Measurements from ENCODE around the gene PRKD1.
"Not testable (repeated sequence)": the region's sequence is repeated elsewhere in the genome, so short reads cannot be mapped to it uniquely, and the experiment has no call there.

Gene PRKD1

GRCh38 chr14:29839691-29840090 is 88.0 kb downstream of the PRKD1 start:
- not testable (repeated sequence) for H3K4me3 ChIP-seq (ENCODE audit: low read length in 2 of 2); H3K36me3 ChIP-seq (ENCODE audit: control insufficient read depth in 2 of 2, insufficient read depth in 2 of 2, low read length in 2 of 2); H3K9me3 ChIP-seq (ENCODE audit: control insufficient read depth in 2 of 2, low read length in 2 of 2); H3K4me1 ChIP-seq (ENCODE audit: control insufficient read depth, insufficient read depth, low read length); H3K27ac ChIP-seq (ENCODE audit: low read length); H3K9ac ChIP-seq (ENCODE audit: low read length in 2 of 2); H3K27me3 ChIP-seq (ENCODE audit: control insufficient read depth in 1 of 2, insufficient read depth in 2 of 2, low read length in 2 of 2)

DNA sequence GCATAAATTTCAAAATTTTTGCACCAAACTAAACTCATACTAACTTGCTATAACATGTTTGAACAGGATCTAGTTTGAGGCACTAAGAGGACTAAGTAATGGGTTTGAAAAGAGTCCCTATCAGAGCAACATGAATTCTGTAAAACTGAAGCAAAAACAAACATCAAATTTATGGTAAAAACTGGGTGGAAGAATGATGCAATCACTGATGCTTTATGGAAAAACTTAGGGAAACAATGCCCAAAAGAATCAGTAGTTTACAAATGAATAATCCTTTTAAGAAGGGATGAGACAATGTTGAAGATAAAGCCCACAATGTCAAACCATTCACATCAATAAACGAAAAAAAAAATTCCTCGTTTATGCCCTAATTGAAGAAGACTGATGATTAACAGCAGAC is 88.9 kb downstream of the PRKD1 start:
- Histone ChIP-seq H3K4me3 (ENCODE audit: low read length in 2 of 2) (no peak overlapping the region), H3K4me1 (ENCODE audit: control insufficient read depth, insufficient read depth, low read length) (no peaks in the 10 kb centered on the region), H3K9ac (ENCODE audit: low read length in 2 of 2) (no peak overlapping the region), H3K27ac (ENCODE audit: low read length) (no peak overlapping the region), H3K27me3 (ENCODE audit: control insufficient read depth in 1 of 2, insufficient read depth in 2 of 2, low read length in 2 of 2) (no peaks in the 10 kb centered on the region), H3K9me3 (ENCODE audit: control insufficient read depth in 2 of 2, low read length in 2 of 2) (peaks cover 0 to 10% of the 10 kb centered on the region in 2 donors), H3K36me3 (ENCODE audit: control insufficient read depth in 2 of 2, insufficient read depth in 2 of 2, low read length in 2 of 2) (no peaks in the 10 kb centered on the region)

DNA sequence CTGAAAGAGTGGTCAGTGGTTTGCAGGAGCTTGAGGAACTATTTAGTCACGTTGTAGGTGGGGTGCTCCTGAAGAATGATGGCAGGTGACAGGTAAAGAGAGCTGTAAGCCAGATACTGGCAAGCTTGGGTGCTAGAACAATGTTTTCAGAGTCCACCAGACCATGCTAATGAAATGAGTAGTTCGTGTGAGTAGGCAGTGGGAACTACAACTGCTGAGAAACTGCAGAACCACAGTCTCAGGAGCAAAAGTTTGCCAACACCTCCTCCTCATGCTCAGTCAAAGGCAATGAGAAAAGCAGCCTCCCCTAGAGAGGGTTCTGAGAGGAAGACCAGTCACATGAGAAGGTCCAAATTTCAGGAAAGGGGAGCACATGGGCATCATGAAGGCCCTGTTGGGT is 91.3 kb downstream of the PRKD1 start:
- no peaks in the 10 kb centered on the region for H3K4me1 ChIP-seq (ENCODE audit: control insufficient read depth, insufficient read depth, low read length)
- H3K36me3 ChIP-seq (ENCODE audit: control insufficient read depth in 2 of 2, insufficient read depth in 2 of 2, low read length in 2 of 2): no peaks in the 10 kb centered on the region
- peaks cover 0 to 10% of the 10 kb centered on the region in 2 donors for H3K9me3 ChIP-seq (ENCODE audit: control insufficient read depth in 2 of 2, low read length in 2 of 2)
- no peak overlapping the region for H3K4me3 ChIP-seq (ENCODE audit: low read length in 2 of 2)
- H3K27me3 ChIP-seq (ENCODE audit: control insufficient read depth in 1 of 2, insufficient read depth in 2 of 2, low read length in 2 of 2): no peaks in the 10 kb centered on the region
- no peak overlapping the region for H3K9ac ChIP-seq (ENCODE audit: low read length in 2 of 2)
- no peak overlapping the region for H3K27ac ChIP-seq (ENCODE audit: low read length)

DNA sequence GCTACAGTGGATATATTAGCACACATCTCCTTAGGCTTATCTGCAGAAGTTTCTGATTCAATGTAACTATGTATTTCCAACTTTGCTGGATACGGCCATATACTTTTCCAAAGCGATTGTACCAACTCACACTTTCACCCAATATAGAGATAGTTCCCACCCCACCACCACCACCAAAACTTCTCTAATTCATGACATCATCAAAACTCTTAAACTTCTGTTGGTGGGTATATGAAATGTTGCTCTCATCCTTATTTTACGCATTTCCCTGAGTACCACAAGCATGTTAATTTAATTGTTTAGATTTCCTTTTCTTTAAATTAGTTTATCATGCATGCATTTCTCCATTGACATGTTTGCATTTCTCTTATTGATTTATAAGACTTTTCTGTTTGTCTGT is 95.6 kb downstream of the PRKD1 start:
- H3K27me3 ChIP-seq (ENCODE audit: control insufficient read depth in 1 of 2, insufficient read depth in 2 of 2, low read length in 2 of 2): no peaks in the 10 kb centered on the region
- H3K9ac ChIP-seq (ENCODE audit: low read length in 2 of 2): no peak overlapping the region
- no peaks in the 10 kb centered on the region for H3K36me3 ChIP-seq (ENCODE audit: control insufficient read depth in 2 of 2, insufficient read depth in 2 of 2, low read length in 2 of 2)
- no peak overlapping the region for H3K4me3 ChIP-seq (ENCODE audit: low read length in 2 of 2)
- H3K4me1 ChIP-seq (ENCODE audit: control insufficient read depth, insufficient read depth, low read length): no peaks in the 10 kb centered on the region
- no peak overlapping the region for H3K27ac ChIP-seq (ENCODE audit: low read length)
- no peaks in the 10 kb centered on the region for H3K9me3 ChIP-seq (ENCODE audit: control insufficient read depth in 2 of 2, low read length in 2 of 2)

DNA sequence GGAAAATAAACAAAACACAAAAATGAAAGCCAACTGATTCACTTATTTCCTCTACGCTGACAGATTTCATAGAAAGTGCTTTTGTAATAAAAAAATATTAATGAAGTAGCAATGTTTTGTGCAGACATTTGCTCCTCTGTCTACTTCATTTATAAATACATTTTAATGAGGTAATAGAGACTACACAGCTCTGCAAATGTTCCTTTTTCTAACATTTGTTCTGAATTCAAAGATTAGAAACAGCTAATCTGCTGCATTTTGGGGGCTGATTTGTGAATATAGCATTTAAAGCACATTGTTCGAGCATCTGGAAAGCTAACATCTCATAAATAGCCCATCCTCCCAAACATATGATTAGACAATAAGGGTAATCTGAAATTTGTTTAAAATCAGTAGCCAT is 97.8 kb downstream of the PRKD1 start:
- Histone ChIP-seq H3K9ac (ENCODE audit: low read length in 2 of 2) (no peak overlapping the region), H3K27ac (ENCODE audit: low read length) (no peak overlapping the region), H3K27me3 (ENCODE audit: control insufficient read depth in 1 of 2, insufficient read depth in 2 of 2, low read length in 2 of 2) (no peaks in the 10 kb centered on the region), H3K9me3 (ENCODE audit: control insufficient read depth in 2 of 2, low read length in 2 of 2) (no peaks in the 10 kb centered on the region), H3K36me3 (ENCODE audit: control insufficient read depth in 2 of 2, insufficient read depth in 2 of 2, low read length in 2 of 2) (no peaks in the 10 kb centered on the region), H3K4me1 (ENCODE audit: control insufficient read depth, insufficient read depth, low read length) (no peaks in the 10 kb centered on the region), H3K4me3 (ENCODE audit: low read length in 2 of 2) (no peak overlapping the region)

DNA sequence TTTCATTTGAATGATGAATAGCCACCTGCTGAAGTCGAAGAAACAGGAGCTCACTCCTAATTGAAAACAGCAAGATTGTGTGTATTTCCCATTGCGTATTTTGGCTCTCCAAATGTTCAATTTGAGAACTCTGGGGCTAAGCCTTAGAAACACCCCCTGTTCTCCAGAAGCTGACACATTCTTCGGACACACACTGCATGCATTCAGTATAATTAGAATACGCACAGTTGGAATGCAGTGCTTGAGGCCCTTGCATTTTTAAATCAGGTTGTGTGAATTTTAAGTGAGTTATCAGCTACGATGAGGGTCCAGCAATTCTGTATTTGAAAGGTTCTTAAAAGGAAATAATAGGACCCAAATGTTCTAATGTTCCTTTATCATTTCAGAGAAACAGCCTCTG is 103.8 kb downstream of the PRKD1 start:
- Histone ChIP-seq H3K27me3 (ENCODE audit: control insufficient read depth in 1 of 2, insufficient read depth in 2 of 2, low read length in 2 of 2) (no peaks in the 10 kb centered on the region), H3K4me3 (ENCODE audit: low read length in 2 of 2) (no peak overlapping the region), H3K9me3 (ENCODE audit: control insufficient read depth in 2 of 2, low read length in 2 of 2) (no peaks in the 10 kb centered on the region), H3K4me1 (ENCODE audit: control insufficient read depth, insufficient read depth, low read length) (no peaks in the 10 kb centered on the region), H3K9ac (ENCODE audit: low read length in 2 of 2) (no peak overlapping the region), H3K27ac (ENCODE audit: low read length) (no peak overlapping the region), H3K36me3 (ENCODE audit: control insufficient read depth in 2 of 2, insufficient read depth in 2 of 2, low read length in 2 of 2) (no peaks in the 10 kb centered on the region)

GRCh38 chr14:29822430-29822709 is 105.3 kb downstream of the PRKD1 start:
- no peaks in the 10 kb centered on the region for H3K9me3 ChIP-seq (ENCODE audit: control insufficient read depth in 2 of 2, low read length in 2 of 2)
- H3K36me3 ChIP-seq (ENCODE audit: control insufficient read depth in 2 of 2, insufficient read depth in 2 of 2, low read length in 2 of 2): no peaks in the 10 kb centered on the region
- H3K4me1 ChIP-seq (ENCODE audit: control insufficient read depth, insufficient read depth, low read length): no peaks in the 10 kb centered on the region
- no peak overlapping the region for H3K4me3 ChIP-seq (ENCODE audit: low read length in 2 of 2)
- H3K27ac ChIP-seq (ENCODE audit: low read length): no peak overlapping the region
- no peak overlapping the region for H3K9ac ChIP-seq (ENCODE audit: low read length in 2 of 2)
- no peaks in the 10 kb centered on the region for H3K27me3 ChIP-seq (ENCODE audit: control insufficient read depth in 1 of 2, insufficient read depth in 2 of 2, low read length in 2 of 2)

DNA sequence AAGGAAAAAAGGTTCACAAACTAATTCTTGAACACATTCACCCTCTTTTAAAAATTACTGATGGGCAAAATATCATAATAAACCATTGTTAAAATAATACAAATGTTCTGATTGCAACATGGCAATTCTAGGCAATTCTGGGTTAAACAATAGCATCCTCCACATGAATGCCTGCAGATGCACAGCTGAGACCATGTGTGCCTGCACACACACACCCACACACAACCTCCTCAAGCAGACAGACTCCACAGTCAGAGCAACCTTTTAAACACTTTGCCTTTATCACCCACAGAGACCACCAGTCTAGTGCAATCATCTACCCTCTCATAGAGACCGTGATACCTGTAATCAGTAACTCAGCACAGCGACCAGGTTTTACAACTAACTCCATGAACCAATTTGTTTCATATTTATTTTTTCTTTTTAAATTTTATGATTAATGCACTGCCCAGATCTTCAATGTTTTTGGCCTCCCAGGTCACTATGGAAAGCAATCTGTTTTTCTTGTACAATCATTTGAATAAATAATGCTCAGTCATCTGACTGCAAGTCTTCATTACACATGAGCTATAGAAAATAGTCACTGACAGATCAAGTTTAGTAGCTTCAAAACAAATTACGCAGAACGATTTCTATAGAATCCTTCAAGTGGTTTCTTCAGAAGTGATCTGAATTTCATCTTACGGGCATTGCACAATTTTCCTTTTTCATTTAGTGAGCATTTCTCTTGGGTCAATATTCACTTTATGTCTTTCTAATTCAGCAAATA is 105.8 kb downstream of the PRKD1 start:
- no peaks in the 10 kb centered on the region for H3K9me3 ChIP-seq (ENCODE audit: control insufficient read depth in 2 of 2, low read length in 2 of 2)
- H3K4me1 ChIP-seq (ENCODE audit: control insufficient read depth, insufficient read depth, low read length): no peaks in the 10 kb centered on the region
- H3K9ac ChIP-seq (ENCODE audit: low read length in 2 of 2): no peak overlapping the region
- H3K4me3 ChIP-seq (ENCODE audit: low read length in 2 of 2): no peak overlapping the region
- H3K36me3 ChIP-seq (ENCODE audit: control insufficient read depth in 2 of 2, insufficient read depth in 2 of 2, low read length in 2 of 2): no peaks in the 10 kb centered on the region
- H3K27me3 ChIP-seq (ENCODE audit: control insufficient read depth in 1 of 2, insufficient read depth in 2 of 2, low read length in 2 of 2): no peaks in the 10 kb centered on the region
- no peak overlapping the region for H3K27ac ChIP-seq (ENCODE audit: low read length)

- no peak overlapping the region for H3K4me3 ChIP-seq (ENCODE audit: low read length in 2 of 2)
- no peaks in the 10 kb centered on the region for H3K4me1 ChIP-seq (ENCODE audit: control insufficient read depth, insufficient read depth, low read length)
- H3K9me3 ChIP-seq (ENCODE audit: control insufficient read depth in 2 of 2, low read length in 2 of 2): no peaks in the 10 kb centered on the region
- no peak overlapping the region for H3K27ac ChIP-seq (ENCODE audit: low read length)
- no peak overlapping the region for H3K9ac ChIP-seq (ENCODE audit: low read length in 2 of 2)
- H3K36me3 ChIP-seq (ENCODE audit: control insufficient read depth in 2 of 2, insufficient read depth in 2 of 2, low read length in 2 of 2): no peaks in the 10 kb centered on the region
- H3K27me3 ChIP-seq (ENCODE audit: control insufficient read depth in 1 of 2, insufficient read depth in 2 of 2, low read length in 2 of 2): no peaks in the 10 kb centered on the region
Measured at GRCh38 chr14:29821242-29821641, 106.4 kb downstream of the PRKD1 start.

DNA sequence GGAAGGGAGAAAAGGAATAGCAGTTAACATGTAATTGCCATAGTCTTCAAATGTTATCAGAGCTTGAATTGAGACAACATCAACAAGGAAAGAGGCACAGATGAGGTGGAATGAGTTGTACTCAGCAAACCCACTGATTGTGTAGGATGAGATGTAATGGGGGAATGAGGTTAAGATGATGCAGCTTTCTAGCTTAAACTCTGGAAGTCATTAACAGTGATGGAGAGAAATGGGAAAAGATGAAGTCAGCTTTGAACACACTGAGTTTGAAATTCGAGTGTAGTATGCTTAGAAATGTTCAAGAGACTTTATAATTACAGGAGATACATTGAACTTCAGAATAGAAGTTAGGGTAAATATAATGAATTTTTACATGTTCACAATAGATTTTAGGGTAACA is 106.9 kb downstream of the PRKD1 start:
- Histone ChIP-seq H3K9me3 (ENCODE audit: control insufficient read depth in 2 of 2, low read length in 2 of 2) (no peaks in the 10 kb centered on the region), H3K4me3 (ENCODE audit: low read length in 2 of 2) (no peak overlapping the region), H3K36me3 (ENCODE audit: control insufficient read depth in 2 of 2, insufficient read depth in 2 of 2, low read length in 2 of 2) (no peaks in the 10 kb centered on the region), H3K4me1 (ENCODE audit: control insufficient read depth, insufficient read depth, low read length) (no peaks in the 10 kb centered on the region), H3K9ac (ENCODE audit: low read length in 2 of 2) (no peak overlapping the region), H3K27me3 (ENCODE audit: control insufficient read depth in 1 of 2, insufficient read depth in 2 of 2, low read length in 2 of 2) (no peaks in the 10 kb centered on the region), H3K27ac (ENCODE audit: low read length) (no peak overlapping the region)

- H3K9me3 ChIP-seq (ENCODE audit: control insufficient read depth in 2 of 2, low read length in 2 of 2): no peaks in the 10 kb centered on the region
- peaks cover 2% of the 10 kb centered on the region for H3K4me1 ChIP-seq (ENCODE audit: control insufficient read depth, insufficient read depth, low read length)
- no peaks in the 10 kb centered on the region for H3K36me3 ChIP-seq (ENCODE audit: control insufficient read depth in 2 of 2, insufficient read depth in 2 of 2, low read length in 2 of 2)
- no peak overlapping the region for H3K9ac ChIP-seq (ENCODE audit: low read length in 2 of 2)
- no peak overlapping the region for H3K4me3 ChIP-seq (ENCODE audit: low read length in 2 of 2)
- no peak overlapping the region for H3K27ac ChIP-seq (ENCODE audit: low read length)
- no peaks in the 10 kb centered on the region for H3K27me3 ChIP-seq (ENCODE audit: control insufficient read depth in 1 of 2, insufficient read depth in 2 of 2, low read length in 2 of 2)
Measured at GRCh38 chr14:29817767-29818405, 109.8 kb downstream of the PRKD1 start.

Measured in stomach smooth muscle (tissue), 2 donors.